ENCODE measurements around the gene TMEM11.

Gene TMEM11

GRCh38 chr17:21214015-21214776, at the start of gene TMEM11:
TSS of gene TMEM11 (minus strand) at chr17:21214161. CDS start at chr17:21214152, 9 bp downstream.
- peak; percentile 92 for DNase-seq

GRCh38 chr17:21263376-21263775, 49.4 kb upstream of the TMEM11 start:
- peak; percentile 51 for DNase-seq

GRCh38 chr17:21262259-21262993, 48.5 kb upstream of the TMEM11 start:
- no peak for DNase-seq

- DNase-seq: no peak
Observed at GRCh38 chr17:21258593-21258992, 44.6 kb upstream of the TMEM11 start.

GRCh38 chr17:21253646-21254441, 39.9 kb upstream of the TMEM11 start:
- DNase-seq: no peak

GRCh38 chr17:21252796-21253645, 39.1 kb upstream of the TMEM11 start, which contains the start of gene NATD1:
TSS of gene NATD1 (minus strand) at chr17:21253410. CDS start at chr17:21253264, 146 bp downstream.
- DNase-seq: peak; percentile 79

GRCh38 chr17:21252289-21252795, 38.4 kb upstream of the TMEM11 start:
- DNase-seq: no peak

GRCh38 chr17:21251337-21252010, 37.5 kb upstream of the TMEM11 start:
- no peak for DNase-seq

- DNase-seq: no peak
Observed at GRCh38 chr17:21250854-21251253, 36.9 kb upstream of the TMEM11 start.

GRCh38 chr17:21249920-21250703, 36.2 kb upstream of the TMEM11 start:
- no peak for DNase-seq

GRCh38 chr17:21249086-21249795, 35.3 kb upstream of the TMEM11 start:
- no peak for DNase-seq

GRCh38 chr17:21248500-21248899, 34.5 kb upstream of the TMEM11 start:
- DNase-seq: no peak

GRCh38 chr17:21247552-21248258, 33.7 kb upstream of the TMEM11 start:
- DNase-seq: no peak

- DNase-seq: no peak
Observed at GRCh38 chr17:21246698-21247097, 32.7 kb upstream of the TMEM11 start.

- DNase-seq: no peak
Observed at GRCh38 chr17:21245639-21246084, 31.7 kb upstream of the TMEM11 start.

- DNase-seq: no peak
Observed at GRCh38 chr17:21243516-21244303, 29.7 kb upstream of the TMEM11 start.

- no peak for DNase-seq
Observed at GRCh38 chr17:21242780-21243515, 29.0 kb upstream of the TMEM11 start.

Measured in fibroblast of skin of right quadriceps (primary cell).